Right ventricle myocardium inferior (tissue), 1 donor: ENCODE results near the gene KCNH1. TPM values are rescaled to one million over a fixed set of nuclear protein-coding genes. Genes with fewer than 3 reads are reported as not detected.

Experiments
- ATAC-seq: fragments of 200-7000 bp; cut with Tn5 transposase; one replicate; pipeline ENCODE4 v1.9.1; 2020; ENCODE audit warnings: mild to moderate bottlenecking, moderate library complexity
- DNase-seq: peaks from one replicate; pipeline ENCODE4 v3.0.0; 2021; ENCODE audit errors: missing footprints
- intact Hi-C: fragments of 100-400 bp; cut with DNase I; formaldehyde crosslinking; loops from one replicate; pipeline ENCODE4 v1.11.0; 2022
- total RNA-seq: library from RNA; stranded (reverse); fragmentation: NEBNext Ultra II Directional; extraction: Animal tissue kit (Norgen Biotek cat#: 25700); gene quantifications from one replicate; pipeline ENCODE4 v1.2.1, GENCODE V29; 2021
- donor health status: DM: no; HTN: yes; CAD: no; lungs with severe emphysema.

KCNH1 gene
- total RNA-seq, 1 donor from 2014 or later, result not detected

DNA sequence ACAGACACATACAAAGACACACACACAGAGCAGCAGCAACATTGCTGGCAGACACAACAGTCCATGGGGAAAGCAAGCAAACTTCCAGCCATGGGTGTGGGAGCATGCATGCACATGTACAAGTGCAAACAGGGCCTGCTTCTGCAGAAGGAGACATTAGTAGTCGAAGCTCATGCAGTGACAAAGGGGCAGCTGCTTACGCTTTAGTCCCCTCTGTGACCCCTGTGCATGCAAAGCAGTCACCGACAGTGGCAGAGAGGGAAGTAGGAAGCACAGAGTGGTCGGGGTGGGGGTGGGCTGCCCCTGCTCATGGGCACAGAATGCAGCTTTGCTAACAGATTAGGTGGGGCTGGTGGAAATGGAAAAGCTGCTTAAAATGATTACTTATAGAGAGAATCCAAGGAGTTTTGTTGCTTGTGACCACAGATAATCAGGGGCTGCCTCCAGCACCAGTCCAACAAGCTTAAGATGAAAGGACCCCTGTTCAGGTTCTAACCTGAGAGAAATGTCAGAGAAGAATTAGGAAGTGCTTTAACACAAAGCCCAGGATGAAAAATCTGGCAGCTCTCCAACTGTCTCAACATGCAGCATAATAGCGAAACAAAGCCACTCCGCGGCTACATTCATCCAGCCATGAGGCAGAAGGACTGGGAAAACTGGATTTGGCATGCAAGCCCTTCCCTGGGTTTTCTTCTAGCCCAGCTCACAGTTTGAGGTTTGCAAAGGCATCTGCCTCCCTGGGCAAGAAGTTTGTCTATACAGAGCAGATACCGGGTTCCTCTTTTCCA, 378.9 kb downstream of the KCNH1 start:
- intact Hi-C loops, result no loop called here
- DNase-seq (no peak), ATAC-seq (no peak)

DNA sequence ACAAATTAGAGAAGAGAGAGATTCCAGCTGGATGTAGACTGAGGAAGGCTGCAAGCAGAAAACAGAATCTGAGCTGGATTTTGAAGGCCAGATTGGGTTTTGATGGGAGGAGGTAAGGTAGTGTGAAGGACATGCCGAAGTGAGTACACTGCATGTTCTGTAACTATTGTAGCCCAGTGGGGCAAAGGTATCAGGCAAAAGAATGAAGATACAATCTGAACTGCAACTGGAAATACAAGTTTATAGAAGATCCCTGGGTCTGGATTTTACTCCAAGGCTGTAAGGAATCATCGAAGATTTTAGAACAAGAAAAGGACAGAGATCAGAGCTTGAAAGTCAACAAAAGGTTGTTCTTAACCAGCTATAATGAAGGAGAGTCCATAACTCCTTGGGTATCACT, 382.0 kb downstream of the KCNH1 start:
- DNase-seq, result no peak
- intact Hi-C loops, result no loop called here
- no peak for ATAC-seq

DNA sequence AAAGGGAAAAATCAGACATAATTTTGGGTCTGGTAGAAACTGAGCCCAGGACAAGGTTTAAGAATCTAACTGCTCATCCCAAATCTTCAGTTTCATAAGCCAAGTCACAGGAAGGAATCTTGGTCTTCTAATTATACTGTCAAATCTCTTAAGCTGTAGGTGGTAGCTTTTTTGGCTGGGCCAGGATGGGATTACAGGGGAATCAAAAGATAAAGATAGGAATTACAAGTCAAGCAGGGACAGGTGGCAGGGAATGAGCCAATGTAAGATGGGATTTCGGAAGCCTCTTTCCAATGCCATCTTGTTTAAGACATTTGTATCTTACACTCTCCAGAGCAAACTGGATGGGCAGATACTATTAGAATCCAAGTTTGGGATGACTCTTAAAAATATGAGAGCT, 383.5 kb downstream of the KCNH1 start:
- intact Hi-C loops, result no loop called here
- ATAC-seq (no peak), DNase-seq (no peak)

DNA sequence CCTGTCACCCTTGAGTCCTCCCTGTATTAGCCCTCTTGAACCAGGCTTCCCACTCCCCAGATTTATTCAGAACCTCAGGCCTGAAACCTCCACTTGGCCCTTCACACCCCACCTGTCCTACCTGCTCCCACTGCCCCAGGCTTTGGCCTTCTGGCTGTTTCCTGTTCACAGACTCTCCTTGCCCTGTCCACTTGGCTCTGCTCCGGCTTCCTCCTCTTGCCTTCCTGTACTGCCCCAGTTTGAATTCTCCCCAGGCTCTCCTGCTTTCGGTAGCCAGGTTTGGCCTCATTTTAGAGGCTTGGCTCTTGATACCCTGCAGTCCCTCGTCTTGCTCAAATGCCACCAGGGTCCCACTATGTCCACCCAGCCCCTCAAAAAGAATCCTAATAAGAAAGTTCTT, 385.2 kb downstream of the KCNH1 start:
- no peak for DNase-seq
- no peak for ATAC-seq
- intact Hi-C loops, result no loop called here

- intact Hi-C loops, result no loop called here
- no peak for DNase-seq
- ATAC-seq, result no peak
Measured at GRCh38 chr1:210747890-210748289, 386.1 kb downstream of the KCNH1 start.

GRCh38 chr1:210747112-210747511, 386.8 kb downstream of the KCNH1 start:
- ATAC-seq, result no peak
- intact Hi-C loops, result no loop called here
- DNase-seq, result no peak

- DNase-seq, result no peak
- no peak for ATAC-seq
- intact Hi-C loops, result no loop called here
Measured at GRCh38 chr1:210746024-210746731, 387.8 kb downstream of the KCNH1 start.

DNA sequence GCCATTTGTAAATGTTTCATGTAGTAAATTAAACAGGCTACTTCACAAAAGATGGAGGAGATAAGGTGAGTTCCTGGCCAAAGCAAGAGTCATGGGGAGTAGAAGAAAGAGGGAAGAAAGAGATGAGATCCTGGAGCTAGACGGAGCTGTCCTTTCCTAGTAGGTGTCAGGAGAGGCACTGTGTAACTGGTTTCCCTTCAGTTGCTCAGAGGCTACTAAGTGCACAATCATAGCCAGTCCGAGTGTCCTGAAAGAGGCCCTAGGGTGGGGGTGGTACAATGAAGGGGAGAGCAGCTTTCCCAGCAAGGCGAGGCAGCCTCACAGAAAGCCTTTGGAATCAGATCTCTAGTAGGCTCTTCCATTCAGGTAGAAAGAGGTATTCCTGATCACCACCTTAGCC, 390.9 kb downstream of the KCNH1 start:
- intact Hi-C loops, result no loop called here
- DNase-seq (no peak), ATAC-seq (no peak)

DNA sequence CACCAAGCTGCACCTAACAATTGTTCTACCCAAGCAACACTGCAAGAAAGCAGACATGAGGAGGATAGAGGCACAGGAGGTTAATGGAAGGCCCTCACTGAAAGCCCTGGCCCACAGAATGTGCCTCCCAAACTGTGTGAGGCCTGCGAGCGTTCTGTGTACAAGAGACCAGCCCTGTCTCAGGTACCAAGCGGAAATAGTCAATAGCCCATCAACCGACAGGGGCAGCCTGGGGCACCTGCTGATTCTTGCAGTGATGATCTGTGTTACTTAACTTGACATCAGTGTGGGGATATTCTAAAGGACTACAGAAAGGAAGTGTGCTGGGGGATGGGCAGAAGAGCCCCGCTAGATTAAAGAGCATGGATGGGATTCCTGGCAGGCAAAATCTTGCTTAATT, 392.4 kb downstream of the KCNH1 start:
- intact Hi-C loops, result no loop called here
- DNase-seq (no peak), ATAC-seq (no peak)

DNA sequence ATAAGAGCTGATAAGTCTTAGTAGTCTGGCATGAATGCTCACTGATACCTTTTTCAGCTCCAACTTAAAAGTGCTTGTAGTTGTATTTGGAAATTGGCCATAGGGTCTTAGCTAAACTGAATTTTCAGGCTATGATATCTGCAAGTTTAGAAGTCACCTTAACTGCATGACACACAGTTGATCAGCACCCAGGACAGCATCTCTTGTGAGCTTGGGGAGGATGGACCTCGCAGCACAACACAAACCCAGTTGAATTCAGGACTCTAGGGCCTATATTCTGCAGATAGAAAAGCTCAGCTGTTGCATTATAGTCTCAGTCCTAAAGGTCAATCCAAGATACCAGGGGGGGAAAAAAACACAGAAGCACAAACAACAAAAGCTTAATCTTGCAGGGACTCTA, 394.3 kb downstream of the KCNH1 start:
- DNase-seq (no peak), ATAC-seq (no peak)
- intact Hi-C loops, result no loop called here

- DNase-seq, result no peak
Measured at GRCh38 chr1:210738256-210738655, 395.7 kb downstream of the KCNH1 start.

GRCh38 chr1:210736713-210737112, 397.2 kb downstream of the KCNH1 start:
- ATAC-seq, result no peak
- intact Hi-C loops, result no loop called here

More at GRCh38 chr1:210738256-210738655, 395.7 kb downstream of the KCNH1 start:
- no peak for ATAC-seq
- intact Hi-C loops, result no loop called here

GRCh38 chr1:210731597-210731996, 402.4 kb downstream of the KCNH1 start:
- intact Hi-C loops, result no loop called here
- ATAC-seq (no peak), DNase-seq (no peak)

More at GRCh38 chr1:210736713-210737112, 397.2 kb downstream of the KCNH1 start:
- no peak for DNase-seq

GRCh38 chr1:210731193-210731592, 402.8 kb downstream of the KCNH1 start:
- intact Hi-C loops, result no loop called here

DNA sequence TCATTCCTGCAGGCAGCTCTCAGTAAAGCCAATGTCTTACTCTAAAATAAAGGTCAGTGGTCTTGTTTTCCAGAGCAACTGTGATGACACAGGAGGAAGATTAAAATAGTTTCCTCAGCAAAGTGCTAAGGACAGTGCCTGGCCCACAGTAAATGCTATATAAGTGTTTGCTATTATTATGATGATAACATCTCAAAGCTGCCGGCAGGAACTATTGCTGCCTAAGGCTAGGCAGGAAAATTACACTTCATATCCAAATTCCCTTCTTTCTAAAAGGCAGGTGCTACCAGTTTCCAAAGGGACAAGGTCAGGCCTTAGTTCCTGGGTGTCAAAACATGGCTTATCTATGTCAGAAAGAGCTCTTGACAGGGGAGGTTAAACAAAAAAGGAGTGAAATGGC, 403.9 kb downstream of the KCNH1 start:
- intact Hi-C loops, result no loop called here
- ATAC-seq (no peak), DNase-seq (no peak)

More at GRCh38 chr1:210731193-210731592, 402.8 kb downstream of the KCNH1 start:
- no peak for ATAC-seq
- no peak for DNase-seq

- intact Hi-C loops, result no loop called here
- DNase-seq, result no peak
- no peak for ATAC-seq
Measured at GRCh38 chr1:210728437-210729149, 405.4 kb downstream of the KCNH1 start.

- no peak for DNase-seq
- intact Hi-C loops, result no loop called here
- no peak for ATAC-seq
Measured at GRCh38 chr1:210727709-210728108, 406.2 kb downstream of the KCNH1 start.

GRCh38 chr1:210726621-210727020, 407.3 kb downstream of the KCNH1 start:
- DNase-seq (no peak), ATAC-seq (no peak)
- intact Hi-C loops, result no loop called here

DNA sequence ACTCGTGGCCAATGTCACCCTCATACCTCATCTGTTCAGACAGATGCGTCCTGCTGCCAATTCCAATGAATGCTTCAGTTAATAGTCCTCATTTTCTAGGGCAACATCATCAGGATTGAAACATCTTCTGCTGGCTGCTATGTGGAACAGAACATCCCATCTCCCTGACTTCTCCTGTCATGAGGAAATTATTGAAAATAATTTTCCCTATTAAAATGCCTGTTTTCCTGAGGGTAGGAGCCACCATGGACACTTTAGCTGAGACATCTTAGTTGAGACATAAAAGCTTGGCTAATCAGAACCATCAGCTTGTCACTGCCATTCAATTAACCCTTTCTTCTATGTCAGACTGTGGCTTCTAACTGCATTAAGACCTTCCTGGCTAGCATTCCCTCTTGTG, 409.2 kb downstream of the KCNH1 start:
- ATAC-seq, result no peak
- intact Hi-C loops, result no loop called here
- DNase-seq, result no peak

DNA sequence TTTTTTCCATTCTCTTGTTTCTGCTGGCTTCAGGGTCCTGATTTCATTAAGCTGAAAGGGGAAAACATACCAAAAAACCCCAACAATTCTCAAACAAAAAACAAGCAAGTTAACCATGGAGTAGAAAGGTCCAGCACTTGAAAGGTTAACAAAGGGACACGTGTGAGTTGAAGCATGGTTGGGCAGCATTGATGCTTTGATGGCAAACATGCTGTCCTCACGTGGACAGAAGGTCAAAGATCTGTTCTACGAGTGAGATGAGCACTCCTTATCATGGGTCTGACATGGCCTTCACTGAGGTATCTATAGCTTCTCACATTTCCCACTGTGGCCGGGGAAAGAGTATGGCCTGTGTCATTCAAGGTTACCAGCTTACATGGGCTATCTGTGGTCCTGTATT, 410.3 kb downstream of the KCNH1 start:
- ATAC-seq, result no peak
- intact Hi-C loops, result no loop called here
- no peak for DNase-seq
